Measurements from ENCODE around the gene FHIP1B.

DNA sequence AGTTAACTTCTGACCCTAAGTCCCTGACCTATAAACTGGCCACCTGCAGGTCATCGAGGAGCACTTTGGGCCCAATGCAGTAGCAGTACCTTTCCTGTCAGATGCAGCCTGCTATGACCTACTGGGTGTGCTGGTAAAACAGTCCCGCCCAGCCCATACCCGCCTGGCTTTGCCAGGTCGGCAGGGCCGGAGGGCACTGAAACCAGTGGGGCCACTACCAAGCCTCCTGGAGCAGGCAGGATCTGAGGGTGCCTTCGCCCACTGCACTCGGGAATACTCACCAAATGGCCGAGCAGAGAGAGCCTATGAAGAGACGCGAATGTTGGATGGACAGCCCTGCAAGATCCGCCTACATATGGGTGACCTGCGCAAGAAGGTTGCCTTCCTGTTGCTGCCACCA, 24.6 kb downstream of the FHIP1B start:
- TF ChIP-seq POLR2A (IDR thresholded peaks at IDR 0.05; ENCODE audit: low read depth, low read length) (no peak), TAF1 (IDR thresholded peaks at IDR 0.05; ENCODE audit: borderline replicate concordance, low read depth, low read length) (no peak)
